GM12875 (cell line): ENCODE measurements around the gene CXCR4.

Source experiments
- H3K4me3 ChIP-seq: one replicate; pipeline ENCODE4 v1.5.1; 2011; ENCODE audit warnings: low read depth, low read length, control low read depth
- CTCF ChIP-seq: IDR thresholded peaks from 2 replicates; pipeline ENCODE4 v1.5.1; 2011; ENCODE audit warnings: low read depth, mild to moderate bottlenecking, control low read depth, inconsistent platforms, low read length, moderate library complexity, borderline replicate concordance; ENCODE audit not compliant: insufficient read depth

The CXCR4 gene

GRCh38 chr2:136136931-136137330 lies 19.0 kb upstream of the CXCR4 start:
- TF ChIP-seq CTCF = no peak
- no peak overlapping the region for H3K4me3 ChIP-seq

GRCh38 chr2:136135921-136136906 lies 18.3 kb upstream of the CXCR4 start:
- TF ChIP-seq CTCF = no peak
- H3K4me3 ChIP-seq = no peak overlapping the region

- no peak overlapping the region for H3K4me3 ChIP-seq
These were observed 17.5 kb upstream of the CXCR4 start for GRCh38 chr2:136135462-136135861.

GRCh38 chr2:136134126-136134525 lies 16.2 kb upstream of the CXCR4 start:
- TF ChIP-seq CTCF = no peak
- no peak overlapping the region for H3K4me3 ChIP-seq

More at GRCh38 chr2:136135462-136135861, 17.5 kb upstream of the CXCR4 start:
- TF ChIP-seq CTCF = no peak

- no peak for TF ChIP-seq CTCF
- H3K4me3 ChIP-seq = no peak overlapping the region
These were observed 15.6 kb upstream of the CXCR4 start for GRCh38 chr2:136133586-136133985.

GRCh38 chr2:136133176-136133575 lies 15.2 kb upstream of the CXCR4 start:
- TF ChIP-seq CTCF = no peak
- no peak overlapping the region for H3K4me3 ChIP-seq

- no peak overlapping the region for H3K4me3 ChIP-seq
- no peak for TF ChIP-seq CTCF
These were observed 14.8 kb upstream of the CXCR4 start for GRCh38 chr2:136132825-136133155.
